Cardiac muscle cell (in vitro differentiated cells and primary cell): ENCODE data around the gene CHD9NB. TPM values are rescaled to one million over a fixed set of nuclear protein-coding genes. Genes with fewer than 3 reads are reported as not detected.
A peak's percentile ranks its signal among the peaks of the same experiment; 100 is the strongest.

Experiments used
- DNase-seq, 2 donors: peaks; one replicate each; pipeline versions ENCODE4 v3.0.0 to v3.0.0-alpha.2; 2010 to 2017; ENCODE audit warnings: low read depth in 1 of 2, low spot score in 1 of 2
- H3K27ac ChIP-seq: fragments of 200-600 bp; sonication (generic); 2 replicates; pipeline ENCODE4 v1.5.1; 2016
- H3K27me3 ChIP-seq: fragments of 200-600 bp; sonication (generic); 2 replicates; pipeline ENCODE4 v1.6.0; 2016; ENCODE audit warnings: control low read depth
- H3K36me3 ChIP-seq: fragments of 200-600 bp; sonication (generic); 2 replicates; pipeline ENCODE4 v1.5.1; 2016; ENCODE audit warnings: control low read depth
- H3K4me1 ChIP-seq: fragments of 200-600 bp; sonication (generic); 2 replicates; pipeline ENCODE4 v1.8.1; 2017; ENCODE audit warnings: low read depth, mild to moderate bottlenecking, mixed run types
- H3K4me3 ChIP-seq: fragments of 200-600 bp; sonication (generic); 2 replicates; pipeline ENCODE4 v1.5.1; 2016; ENCODE audit warnings: mild to moderate bottlenecking
- H3K9me3 ChIP-seq: fragments of 200-600 bp; sonication (generic); 2 replicates; pipeline ENCODE4 v1.5.1; 2017; ENCODE audit warnings: low read depth, mild to moderate bottlenecking, control low read depth
- CTCF ChIP-seq: IDR thresholded peaks from 2 replicates; pipeline ENCODE4 v1.5.1; 2012; ENCODE audit warnings: low read depth, mild to moderate bottlenecking, low read length
- polyA plus RNA-seq: library from polyadenylated mRNA; unstranded; fragments of >200 nt; fragmentation: Nextera tagmentation; extraction: Ambion mirVana; gene quantifications from 2 replicates; pipeline ENCODE4 v1.2.1, GENCODE V29; 2016
- total RNA-seq: library from RNA; depleted of rRNA; stranded (reverse); fragments of >200 nt; gene quantifications from 2 replicates; pipeline ENCODE4 v1.2.3, GENCODE V29; 2016

Gene CHD9NB
- total and polyA plus RNA-seq, 2 experiments from 2014 or later = 0.12 TPM; not detected in 1

- Histone ChIP-seq H3K27me3 (no peaks in the 10 kb centered on the region), H3K4me1 (no peaks in the 10 kb centered on the region), H3K27ac (no peak overlapping the region), H3K36me3 (no peaks in the 10 kb centered on the region), H3K4me3 (no peak overlapping the region), H3K9me3 (no peaks in the 10 kb centered on the region)
- no peak for TF ChIP-seq CTCF
- no peak for DNase-seq
Observed at GRCh38 chr16:53045341-53046220, 7.1 kb downstream of the CHD9NB start.

GRCh38 chr16:53043986-53044601 is 8.6 kb downstream of the CHD9NB start:
- H3K4me1 ChIP-seq = no peaks in the 10 kb centered on the region
- no peak for DNase-seq
- no peak overlapping the region for H3K4me3 ChIP-seq
- no peak overlapping the region for H3K27ac ChIP-seq
- no peaks in the 10 kb centered on the region for H3K9me3 ChIP-seq
- no peak for TF ChIP-seq CTCF
- H3K27me3 ChIP-seq = no peaks in the 10 kb centered on the region
- no peaks in the 10 kb centered on the region for H3K36me3 ChIP-seq

- no peaks in the 10 kb centered on the region for H3K27me3 ChIP-seq
- no peak for TF ChIP-seq CTCF
- peak in 1 of 2 donors; percentile 31 for DNase-seq
- H3K36me3 ChIP-seq = no peaks in the 10 kb centered on the region
- H3K9me3 ChIP-seq = no peaks in the 10 kb centered on the region
- H3K4me3 ChIP-seq = no peak overlapping the region
- no peaks in the 10 kb centered on the region for H3K4me1 ChIP-seq
- no peak overlapping the region for H3K27ac ChIP-seq
Observed at GRCh38 chr16:53043428-53043831, 9.3 kb downstream of the CHD9NB start.

GRCh38 chr16:53042235-53042701 is 10.4 kb downstream of the CHD9NB start:
- DNase-seq = no peak
- no peaks in the 10 kb centered on the region for H3K9me3 ChIP-seq
- no peak overlapping the region for H3K27ac ChIP-seq
- no peaks in the 10 kb centered on the region for H3K4me1 ChIP-seq
- H3K36me3 ChIP-seq = no peaks in the 10 kb centered on the region
- H3K27me3 ChIP-seq = no peaks in the 10 kb centered on the region
- TF ChIP-seq CTCF = no peak
- no peak overlapping the region for H3K4me3 ChIP-seq

GRCh38 chr16:53041320-53042051 is 11.2 kb downstream of the CHD9NB start:
- no peak for TF ChIP-seq CTCF
- Histone ChIP-seq H3K27ac (no peak overlapping the region), H3K4me3 (no peak overlapping the region), H3K27me3 (no peaks in the 10 kb centered on the region), H3K36me3 (no peaks in the 10 kb centered on the region), H3K9me3 (no peaks in the 10 kb centered on the region), H3K4me1 (no peaks in the 10 kb centered on the region)
- peak in 1 of 2 donors; percentile 90 for DNase-seq
